Stimulated activated memory B cell treated with anti-CD40 and anti-IgM and Interleukin-4, amounts not matched to agents 10 μg/mL and 1 μg/mL and 100 μg/mL, for 72 hours (primary cell): ENCODE measurements around the gene CRTC3.
"Not testable (repeated sequence)": the region's sequence is repeated elsewhere in the genome, so short reads cannot be mapped to it uniquely, and the experiment has no call there.

Experiments used
- ATAC-seq: fragments of 150-1000 bp; cut with Tn5 transposase; 2 replicates; pipeline ENCODE4 v1.10.0; 2021
- H3K27ac Mint-ChIP-seq: one replicate; pipeline ENCODE4 v1.8.0; 2022; ENCODE audit warnings: mild to moderate bottlenecking, mixed read lengths
- H3K27me3 Mint-ChIP-seq: one replicate; pipeline ENCODE4 v1.8.0; 2022; ENCODE audit warnings: mixed read lengths
- H3K36me3 Mint-ChIP-seq: one replicate; pipeline ENCODE4 v1.8.0; 2022; ENCODE audit warnings: mixed read lengths
- H3K4me1 Mint-ChIP-seq: one replicate; pipeline ENCODE4 v1.8.0; 2022; ENCODE audit warnings: mixed read lengths
- H3K4me3 Mint-ChIP-seq: one replicate; pipeline ENCODE4 v1.8.0; 2022; ENCODE audit warnings: mild to moderate bottlenecking, moderate library complexity, mixed read lengths
- H3K9me3 Mint-ChIP-seq: one replicate; pipeline ENCODE4 v1.8.0; 2022; ENCODE audit warnings: mixed read lengths

Gene CRTC3

GRCh38 chr15:90686435-90687218 lies 156.9 kb downstream of the CRTC3 start:
- Mint-ChIP-seq H3K9me3 (no peaks in the 10 kb centered on the region), H3K27ac (peak overlapping the region; percentile 60), H3K36me3 (no peaks in the 10 kb centered on the region), H3K4me1 (peaks cover 17% of the 10 kb centered on the region), H3K4me3 (no peak overlapping the region), H3K27me3 (peaks cover 10% of the 10 kb centered on the region)
- peak; percentile 94 for ATAC-seq

- not testable (repeated sequence) for H3K36me3 Mint-ChIP-seq, ATAC-seq, H3K27me3 Mint-ChIP-seq, H3K4me3 Mint-ChIP-seq, H3K9me3 Mint-ChIP-seq, H3K27ac Mint-ChIP-seq
- H3K4me1 Mint-ChIP-seq, result peaks cover 22% of the 10 kb centered on the region
Observed at GRCh38 chr15:90689326-90689961, 159.7 kb downstream of the CRTC3 start.

GRCh38 chr15:90690585-90690984 lies 160.9 kb downstream of the CRTC3 start:
- no peak overlapping the region for H3K4me3 Mint-ChIP-seq
- no peak for ATAC-seq
- H3K36me3 Mint-ChIP-seq, result no peaks in the 10 kb centered on the region
- peaks cover 18% of the 10 kb centered on the region for H3K4me1 Mint-ChIP-seq
- H3K27me3 Mint-ChIP-seq, result no peaks in the 10 kb centered on the region
- H3K27ac Mint-ChIP-seq, result no peak overlapping the region
- H3K9me3 Mint-ChIP-seq, result no peaks in the 10 kb centered on the region

GRCh38 chr15:90691369-90691768 lies 161.6 kb downstream of the CRTC3 start:
- no peaks in the 10 kb centered on the region for H3K36me3 Mint-ChIP-seq
- no peak overlapping the region for H3K27ac Mint-ChIP-seq
- no peak for ATAC-seq
- H3K4me1 Mint-ChIP-seq, result peaks cover 14% of the 10 kb centered on the region
- H3K4me3 Mint-ChIP-seq, result no peak overlapping the region
- H3K9me3 Mint-ChIP-seq, result no peaks in the 10 kb centered on the region
- no peaks in the 10 kb centered on the region for H3K27me3 Mint-ChIP-seq

DNA sequence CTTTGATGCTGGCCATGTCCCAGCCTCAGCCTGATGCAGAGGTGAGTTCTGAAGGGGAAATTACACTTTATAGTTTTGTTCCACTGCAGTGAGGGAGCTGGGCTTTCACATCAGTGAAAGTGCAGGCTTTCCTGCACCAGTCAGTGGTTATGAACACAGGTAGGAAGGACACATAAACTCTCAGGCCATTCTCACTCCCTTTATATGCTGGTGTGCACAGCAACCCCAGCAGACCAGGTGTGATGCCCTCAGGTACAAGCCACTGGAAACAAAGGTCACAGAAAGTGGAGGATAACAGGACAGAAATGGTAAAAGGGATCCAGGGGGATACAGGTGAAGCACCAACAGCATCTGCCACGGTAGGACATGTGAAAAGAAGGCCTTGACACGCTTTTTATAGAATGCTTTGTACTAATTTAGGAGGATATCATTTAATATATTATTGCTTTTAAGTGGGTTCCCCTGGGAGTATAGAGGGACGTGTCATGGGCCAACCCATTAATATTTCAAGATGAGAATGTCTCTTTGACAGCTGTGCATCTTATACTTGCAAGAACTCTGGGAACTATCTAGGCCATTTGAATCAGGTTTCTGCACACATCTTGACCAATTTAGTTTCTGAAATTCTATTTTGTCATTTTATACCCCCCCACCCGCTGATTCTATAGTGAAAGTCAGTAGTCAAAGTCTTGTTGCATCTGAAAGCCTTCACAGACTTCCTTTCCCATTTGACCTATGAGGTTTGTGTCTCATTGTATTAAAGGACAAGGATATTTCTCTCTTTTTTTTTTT lies 162.5 kb downstream of the CRTC3 start:
- no peaks in the 10 kb centered on the region for H3K9me3 Mint-ChIP-seq
- no peaks in the 10 kb centered on the region for H3K27me3 Mint-ChIP-seq
- no peak overlapping the region for H3K27ac Mint-ChIP-seq
- no peaks in the 10 kb centered on the region for H3K36me3 Mint-ChIP-seq
- H3K4me1 Mint-ChIP-seq, result peaks cover 5% of the 10 kb centered on the region
- ATAC-seq, result no peak
- H3K4me3 Mint-ChIP-seq, result no peak overlapping the region
